Activated naive CD4-positive, alpha-beta T cell treated with anti-CD3 and anti-CD28 coated beads for 36 hours (primary cell): ENCODE measurements around the gene DNAJB8. TPM values are rescaled to one million over a fixed set of nuclear protein-coding genes. Genes with fewer than 3 reads are reported as not detected.
A peak's percentile ranks its signal among the peaks of the same experiment; 100 is the strongest.

Experiments used
- CTCF ChIA-PET: fragments of 350-600 bp; sonication (Branson Sonifier 250); formaldehyde crosslinking; loops from one replicate; lab custom pipeline; 2021; ENCODE audit warnings: antibody characterized with exemption; lab: Charles Lee
- DNase-seq: peaks from one replicate; pipeline ENCODE4 v3.0.0-alpha.2; 2020
- H3K27ac Mint-ChIP-seq: one replicate; pipeline ENCODE4 v1.8.0; 2021; ENCODE audit warnings: mild to moderate bottlenecking, mixed read lengths
- H3K27me3 Mint-ChIP-seq: one replicate; pipeline ENCODE4 v1.8.0; 2021; ENCODE audit warnings: low read depth, mixed read lengths
- H3K36me3 Mint-ChIP-seq: one replicate; pipeline ENCODE4 v1.8.0; 2021; ENCODE audit warnings: low read depth, mixed read lengths
- H3K4me1 Mint-ChIP-seq: one replicate; pipeline ENCODE4 v1.8.0; 2021; ENCODE audit warnings: low read depth, mixed read lengths
- H3K4me3 Mint-ChIP-seq: one replicate; pipeline ENCODE4 v1.8.0; 2021; ENCODE audit warnings: mild to moderate bottlenecking, moderate library complexity, mixed read lengths
- H3K9me3 Mint-ChIP-seq: one replicate; pipeline ENCODE4 v1.8.0; 2021; ENCODE audit warnings: mixed read lengths
- intact Hi-C: fragments of 100-400 bp; cut with micrococcal nuclease; formaldehyde crosslinking; loops from one replicate; pipeline ENCODE4 v1.15.1; 2023
- total RNA-seq, 2 experiments: library from RNA; stranded (reverse); gene quantifications; one replicate each; pipeline ENCODE4 v1.2.3, GENCODE V29; 2021

The DNAJB8 gene
- total RNA-seq, 2 experiments from 2014 or later: not detected

DNA sequence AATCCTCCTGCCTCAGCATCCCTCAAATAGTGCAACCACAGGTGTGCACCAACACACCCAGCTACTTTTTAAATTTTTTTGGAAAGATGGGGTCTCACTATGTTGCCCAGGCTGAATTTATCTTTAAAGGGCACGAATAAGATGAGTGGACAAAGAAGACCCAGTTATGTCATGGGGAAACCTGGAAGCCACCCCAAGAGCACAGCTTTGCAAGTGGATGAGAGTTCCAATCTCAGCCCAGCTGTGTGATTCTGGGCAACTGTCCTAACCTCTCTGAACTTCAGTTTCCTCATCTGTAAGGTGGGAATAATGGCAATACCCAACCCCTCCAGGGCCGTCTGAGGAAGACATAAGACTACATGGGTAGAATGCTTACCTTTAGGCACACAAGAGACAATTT lies 32.2 kb downstream of the DNAJB8 start:
- no peaks in the 10 kb centered on the region for H3K36me3 Mint-ChIP-seq
- no peak for DNase-seq
- CTCF ChIA-PET: interaction anchor here (1.5 kb wide), 1 partner anchor 63 kb away, joined by 5 read pairs; no protein-coding TSS in a partner anchor
- intact Hi-C loops: no loop called here
- H3K4me3 Mint-ChIP-seq: no peak overlapping the region
- no peaks in the 10 kb centered on the region for H3K9me3 Mint-ChIP-seq
- no peak overlapping the region for H3K27ac Mint-ChIP-seq
- peaks cover 46% of the 10 kb centered on the region for H3K27me3 Mint-ChIP-seq
- peaks cover 11% of the 10 kb centered on the region for H3K4me1 Mint-ChIP-seq

GRCh38 chr3:128433837-128434165 lies 32.9 kb downstream of the DNAJB8 start:
- no peaks in the 10 kb centered on the region for H3K36me3 Mint-ChIP-seq
- intact Hi-C loops: no loop called here
- CTCF ChIA-PET: interaction anchor here (1.5 kb wide), 1 partner anchor 64 kb away, joined by 5 read pairs; no protein-coding TSS in a partner anchor
- H3K9me3 Mint-ChIP-seq: no peaks in the 10 kb centered on the region
- H3K27me3 Mint-ChIP-seq: peaks cover 43% of the 10 kb centered on the region
- peaks cover 11% of the 10 kb centered on the region for H3K4me1 Mint-ChIP-seq
- DNase-seq: no peak
- H3K4me3 Mint-ChIP-seq: no peak overlapping the region
- no peak overlapping the region for H3K27ac Mint-ChIP-seq

- Mint-ChIP-seq H3K36me3 (no peaks in the 10 kb centered on the region), H3K4me3 (no peak overlapping the region), H3K27ac (no peak overlapping the region), H3K4me1 (peaks cover 11% of the 10 kb centered on the region), H3K27me3 (peaks cover 44% of the 10 kb centered on the region), H3K9me3 (no peaks in the 10 kb centered on the region)
- no peak for DNase-seq
- CTCF ChIA-PET: interaction anchor here (1.5 kb wide), 1 partner anchor 64 kb away, joined by 5 read pairs; no protein-coding TSS in a partner anchor
- intact Hi-C loops: no loop called here
Measured at GRCh38 chr3:128432971-128433836, 33.5 kb downstream of the DNAJB8 start.

DNA sequence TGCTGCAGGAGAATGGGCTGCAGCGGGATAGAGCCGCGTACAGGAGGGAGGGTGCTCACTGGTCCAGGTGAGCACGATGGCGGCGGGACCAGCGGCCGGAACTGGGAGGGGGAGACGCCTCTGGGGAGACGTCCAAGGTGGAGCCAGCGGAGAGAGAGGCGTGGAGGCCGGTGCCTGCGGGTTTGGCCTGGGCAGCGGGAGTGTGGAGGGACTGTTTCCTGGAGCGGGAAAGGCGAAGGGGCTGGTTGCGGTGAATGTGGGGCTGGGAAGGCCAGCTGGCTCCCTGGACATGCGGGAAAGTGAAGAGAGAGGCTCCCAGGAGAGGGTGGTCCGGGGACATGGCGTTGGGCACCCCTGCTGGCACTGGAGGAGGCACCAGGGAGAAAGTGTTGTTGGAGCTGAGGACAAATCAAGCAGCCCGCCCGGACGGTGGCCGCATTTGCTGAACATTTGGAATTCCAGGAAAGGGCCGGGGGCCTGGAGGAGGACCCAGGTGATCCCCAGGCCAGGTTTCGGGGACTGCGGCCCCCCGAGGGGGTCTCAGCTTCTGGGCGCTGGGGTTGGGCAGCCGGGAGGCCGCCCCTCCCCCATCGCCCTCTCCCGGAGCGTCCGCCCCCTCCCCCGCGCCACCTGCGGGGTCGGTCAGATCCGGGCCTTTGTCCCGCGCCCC lies 34.3 kb downstream of the DNAJB8 start:
- H3K27me3 Mint-ChIP-seq: peaks cover 50% of the 10 kb centered on the region
- CTCF ChIA-PET: no interaction called here
- no peaks in the 10 kb centered on the region for H3K36me3 Mint-ChIP-seq
- DNase-seq: no peak
- H3K4me3 Mint-ChIP-seq: peak overlapping the region; percentile 8
- H3K27ac Mint-ChIP-seq: no peak overlapping the region
- no peaks in the 10 kb centered on the region for H3K9me3 Mint-ChIP-seq
- intact Hi-C loops: no loop called here
- peaks cover 11% of the 10 kb centered on the region for H3K4me1 Mint-ChIP-seq

- CTCF ChIA-PET: no interaction called here
- peaks cover 51% of the 10 kb centered on the region for H3K27me3 Mint-ChIP-seq
- no peak for DNase-seq
- no peak overlapping the region for H3K27ac Mint-ChIP-seq
- no peaks in the 10 kb centered on the region for H3K36me3 Mint-ChIP-seq
- intact Hi-C loops: no loop called here
- H3K4me1 Mint-ChIP-seq: peaks cover 11% of the 10 kb centered on the region
- no peaks in the 10 kb centered on the region for H3K9me3 Mint-ChIP-seq
- H3K4me3 Mint-ChIP-seq: no peak overlapping the region
Measured at GRCh38 chr3:128431803-128432300, 34.8 kb downstream of the DNAJB8 start.

- CTCF ChIA-PET: interaction anchor here (1.5 to 1.8 kb wide), 3 partner anchors 10 to 66 kb away, joined by 3 to 7 read pairs (median 4); no protein-coding TSS in a partner anchor
- peaks cover 44% of the 10 kb centered on the region for H3K27me3 Mint-ChIP-seq
- DNase-seq: no peak
Measured at GRCh38 chr3:128430731-128431130, 36.0 kb downstream of the DNAJB8 start.

GRCh38 chr3:128430301-128430700 lies 36.4 kb downstream of the DNAJB8 start:
- intact Hi-C loops: no loop called here
- Mint-ChIP-seq H3K9me3 (no peaks in the 10 kb centered on the region), H3K27me3 (peaks cover 43% of the 10 kb centered on the region), H3K4me3 (no peak overlapping the region), H3K4me1 (peaks cover 11% of the 10 kb centered on the region), H3K36me3 (no peaks in the 10 kb centered on the region), H3K27ac (no peak overlapping the region)
- CTCF ChIA-PET: interaction anchor here (1.5 to 1.8 kb wide), 3 partner anchors 10 to 67 kb away, joined by 3 to 7 read pairs (median 4); no protein-coding TSS in a partner anchor
- no peak for DNase-seq

More at GRCh38 chr3:128430731-128431130, 36.0 kb downstream of the DNAJB8 start:
- no peak overlapping the region for H3K4me3 Mint-ChIP-seq
- intact Hi-C loops: no loop called here
- no peaks in the 10 kb centered on the region for H3K9me3 Mint-ChIP-seq
- no peaks in the 10 kb centered on the region for H3K36me3 Mint-ChIP-seq
- H3K27ac Mint-ChIP-seq: no peak overlapping the region
- peaks cover 11% of the 10 kb centered on the region for H3K4me1 Mint-ChIP-seq

DNA sequence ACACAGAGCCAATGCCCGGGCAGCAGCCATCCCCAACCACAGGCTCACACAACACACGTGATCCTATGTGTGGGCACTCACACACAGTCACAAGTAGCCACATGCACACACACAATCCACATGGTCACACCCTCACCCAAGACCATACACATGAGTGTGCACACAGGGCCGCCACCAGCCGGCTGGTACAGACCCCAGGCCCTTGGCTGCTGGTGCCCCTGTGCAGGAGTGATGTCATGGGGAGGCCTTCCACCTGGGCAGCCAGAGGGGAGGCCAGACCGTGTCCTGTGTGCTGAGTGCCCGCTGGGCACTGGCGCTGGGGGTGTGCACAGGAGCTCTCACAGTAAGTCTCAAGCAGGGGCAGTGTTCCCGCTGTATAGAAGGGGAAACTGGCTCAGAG lies 36.9 kb downstream of the DNAJB8 start:
- intact Hi-C loops: loop anchor here (5.0 kb wide), 2 partner anchors 332 to 352 kb away; no protein-coding TSS in a partner anchor
- H3K27ac Mint-ChIP-seq: no peak overlapping the region
- CTCF ChIA-PET: interaction anchor here (1.5 to 1.8 kb wide), 3 partner anchors 11 to 67 kb away, joined by 3 to 7 read pairs (median 4); no protein-coding TSS in a partner anchor

GRCh38 chr3:128429275-128429674 lies 37.4 kb downstream of the DNAJB8 start:
- intact Hi-C loops: loop anchor here (5.0 kb wide), 2 partner anchors 332 to 352 kb away; no protein-coding TSS in a partner anchor
- no peak overlapping the region for H3K4me3 Mint-ChIP-seq
- H3K9me3 Mint-ChIP-seq: no peaks in the 10 kb centered on the region
- peaks cover 43% of the 10 kb centered on the region for H3K27me3 Mint-ChIP-seq
- no peak for DNase-seq
- CTCF ChIA-PET: no interaction called here
- H3K4me1 Mint-ChIP-seq: peaks cover 11% of the 10 kb centered on the region
- no peaks in the 10 kb centered on the region for H3K36me3 Mint-ChIP-seq
- no peak overlapping the region for H3K27ac Mint-ChIP-seq

More for the DNA sequence above, 36.9 kb downstream of the DNAJB8 start:
- H3K9me3 Mint-ChIP-seq: no peaks in the 10 kb centered on the region
- H3K27me3 Mint-ChIP-seq: peaks cover 43% of the 10 kb centered on the region
- peaks cover 11% of the 10 kb centered on the region for H3K4me1 Mint-ChIP-seq
- no peak for DNase-seq
- no peaks in the 10 kb centered on the region for H3K36me3 Mint-ChIP-seq
- H3K4me3 Mint-ChIP-seq: no peak overlapping the region

DNA sequence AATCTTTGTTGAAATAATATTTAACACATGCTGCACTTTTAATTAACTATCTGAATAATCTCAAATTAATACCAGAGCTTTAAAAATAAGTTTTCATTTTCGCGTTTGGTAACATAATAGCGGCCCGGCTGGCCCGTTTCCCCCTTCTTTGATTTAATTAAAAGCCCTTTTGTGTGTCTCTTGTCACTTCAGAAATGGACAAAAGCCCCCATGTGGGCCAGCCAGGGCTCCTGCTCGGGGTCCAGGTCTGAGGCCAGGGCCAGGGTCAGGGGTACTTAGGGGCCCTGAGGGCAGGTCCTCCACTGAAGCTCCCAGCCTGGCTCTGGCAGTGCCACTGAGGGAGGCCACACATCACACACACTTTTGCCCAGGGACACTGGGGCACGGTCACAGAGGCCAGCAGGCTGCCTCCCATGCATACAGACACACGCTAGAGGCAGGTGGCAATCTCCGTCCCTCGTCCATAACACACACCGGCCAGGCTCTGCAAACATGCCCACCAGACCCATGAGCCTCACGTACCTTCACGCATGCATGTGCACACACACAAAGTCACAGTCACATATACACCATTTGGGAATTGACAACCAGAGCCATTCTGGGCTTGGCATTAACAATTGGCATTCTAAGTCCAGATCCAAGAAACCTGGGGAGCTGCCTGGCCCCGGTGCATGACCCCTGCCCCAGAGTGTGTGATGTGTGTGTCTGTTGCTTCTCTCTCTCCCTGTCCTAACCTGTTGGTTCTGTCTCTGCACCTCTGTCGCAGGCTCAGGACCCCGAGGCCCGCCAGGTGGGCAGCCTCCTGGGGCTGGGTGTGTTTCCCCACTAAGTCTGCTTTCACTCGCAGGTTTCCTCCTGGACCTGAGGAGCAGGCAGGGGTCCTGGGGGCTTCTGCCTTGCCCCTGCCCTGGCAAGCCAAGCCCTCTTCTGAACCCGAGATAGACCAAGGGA lies 38.5 kb downstream of the DNAJB8 start:
- Mint-ChIP-seq H3K9me3 (no peaks in the 10 kb centered on the region), H3K27ac (no peak overlapping the region), H3K27me3 (peaks cover 33% of the 10 kb centered on the region), H3K4me1 (peaks cover 11% of the 10 kb centered on the region), H3K36me3 (no peaks in the 10 kb centered on the region), H3K4me3 (no peak overlapping the region)
- intact Hi-C loops: loop anchor here (5.0 kb wide), 2 partner anchors 331 to 351 kb away; no protein-coding TSS in a partner anchor
- CTCF ChIA-PET: interaction anchor here (1.0 to 6.7 kb wide), 7 partner anchors 10 to 156 kb away, joined by 3 to 63 read pairs (median 6); no protein-coding TSS in a partner anchor
- DNase-seq: no peak

- no peak for DNase-seq
- peaks cover 9% of the 10 kb centered on the region for H3K4me1 Mint-ChIP-seq
- H3K27ac Mint-ChIP-seq: no peak overlapping the region
- peaks cover 31% of the 10 kb centered on the region for H3K27me3 Mint-ChIP-seq
- H3K4me3 Mint-ChIP-seq: no peak overlapping the region
- H3K9me3 Mint-ChIP-seq: no peaks in the 10 kb centered on the region
- CTCF ChIA-PET: interaction anchor here (0.7 to 6.7 kb wide), 13 partner anchors 11 to 180 kb away, joined by 3 to 63 read pairs (median 4); no protein-coding TSS in a partner anchor
- intact Hi-C loops: loop anchor here (5.0 kb wide), 2 partner anchors 330 to 350 kb away; no protein-coding TSS in a partner anchor
- no peaks in the 10 kb centered on the region for H3K36me3 Mint-ChIP-seq
Measured at GRCh38 chr3:128427175-128427857, 39.4 kb downstream of the DNAJB8 start.
